Cardiac muscle cell (in vitro differentiated cells and primary cell): Measurements from ENCODE around the gene POLN. TPM values are rescaled to one million over a fixed set of nuclear protein-coding genes. Genes with fewer than 3 reads are reported as not detected.

Source experiments
- DNase-seq, 2 donors: peaks; one replicate each; pipeline versions ENCODE4 v3.0.0 to v3.0.0-alpha.2; 2010 to 2017; ENCODE audit warnings: low read depth in 1 of 2, low spot score in 1 of 2
- H3K27ac ChIP-seq: fragments of 200-600 bp; sonication (generic); 2 replicates; pipeline ENCODE4 v1.5.1; 2016
- H3K27me3 ChIP-seq: fragments of 200-600 bp; sonication (generic); 2 replicates; pipeline ENCODE4 v1.6.0; 2016; ENCODE audit warnings: control low read depth
- H3K36me3 ChIP-seq: fragments of 200-600 bp; sonication (generic); 2 replicates; pipeline ENCODE4 v1.5.1; 2016; ENCODE audit warnings: control low read depth
- H3K4me1 ChIP-seq: fragments of 200-600 bp; sonication (generic); 2 replicates; pipeline ENCODE4 v1.8.1; 2017; ENCODE audit warnings: low read depth, mild to moderate bottlenecking, mixed run types
- H3K4me3 ChIP-seq: fragments of 200-600 bp; sonication (generic); 2 replicates; pipeline ENCODE4 v1.5.1; 2016; ENCODE audit warnings: mild to moderate bottlenecking
- H3K9me3 ChIP-seq: fragments of 200-600 bp; sonication (generic); 2 replicates; pipeline ENCODE4 v1.5.1; 2017; ENCODE audit warnings: low read depth, mild to moderate bottlenecking, control low read depth
- CTCF ChIP-seq: IDR thresholded peaks from 2 replicates; pipeline ENCODE4 v1.5.1; 2012; ENCODE audit warnings: low read depth, mild to moderate bottlenecking, low read length
- polyA plus RNA-seq: library from polyadenylated mRNA; unstranded; fragments of >200 nt; fragmentation: Nextera tagmentation; extraction: Ambion mirVana; gene quantifications from 2 replicates; pipeline ENCODE4 v1.2.1, GENCODE V29; 2016
- total RNA-seq: library from RNA; depleted of rRNA; stranded (reverse); fragments of >200 nt; gene quantifications from 2 replicates; pipeline ENCODE4 v1.2.3, GENCODE V29; 2016

Gene POLN
- total and polyA plus RNA-seq, 2 experiments from 2014 or later: 5.2 to 9.0 TPM

- Histone ChIP-seq H3K4me3 (no peak overlapping the region), H3K4me1 (no peaks in the 10 kb centered on the region), H3K27ac (no peak overlapping the region), H3K9me3 (no peaks in the 10 kb centered on the region), H3K27me3 (no peaks in the 10 kb centered on the region), H3K36me3 (peaks cover 10% of the 10 kb centered on the region)
- DNase-seq: no peak
- no peak for TF ChIP-seq CTCF
Measured at GRCh38 chr4:2251795-2252529, 10.0 kb upstream of the POLN start.

- no peak overlapping the region for H3K27ac ChIP-seq
- no peaks in the 10 kb centered on the region for H3K9me3 ChIP-seq
- no peaks in the 10 kb centered on the region for H3K27me3 ChIP-seq
- DNase-seq: no peak
- no peak for TF ChIP-seq CTCF
- no peak overlapping the region for H3K4me3 ChIP-seq
- H3K4me1 ChIP-seq: no peaks in the 10 kb centered on the region
- peaks cover 10% of the 10 kb centered on the region for H3K36me3 ChIP-seq
Measured at GRCh38 chr4:2251073-2251794, 9.3 kb upstream of the POLN start.

GRCh38 chr4:2250357-2251072 is 8.6 kb upstream of the POLN start:
- H3K9me3 ChIP-seq: no peaks in the 10 kb centered on the region
- no peak for TF ChIP-seq CTCF
- H3K27me3 ChIP-seq: no peaks in the 10 kb centered on the region
- no peak overlapping the region for H3K4me3 ChIP-seq
- DNase-seq: no peak
- H3K27ac ChIP-seq: no peak overlapping the region
- peaks cover 10% of the 10 kb centered on the region for H3K36me3 ChIP-seq
- no peaks in the 10 kb centered on the region for H3K4me1 ChIP-seq

- no peak for DNase-seq
- TF ChIP-seq CTCF: no peak
- no peaks in the 10 kb centered on the region for H3K9me3 ChIP-seq
- H3K27ac ChIP-seq: no peak overlapping the region
- peaks cover 10% of the 10 kb centered on the region for H3K36me3 ChIP-seq
- no peaks in the 10 kb centered on the region for H3K4me1 ChIP-seq
- no peak overlapping the region for H3K4me3 ChIP-seq
- H3K27me3 ChIP-seq: no peaks in the 10 kb centered on the region
Measured at GRCh38 chr4:2249526-2250356, 7.8 kb upstream of the POLN start.

- Histone ChIP-seq H3K4me1 (no peaks in the 10 kb centered on the region), H3K27me3 (no peaks in the 10 kb centered on the region), H3K9me3 (no peaks in the 10 kb centered on the region), H3K36me3 (peaks cover 10% of the 10 kb centered on the region), H3K4me3 (no peak overlapping the region), H3K27ac (no peak overlapping the region)
- no peak for TF ChIP-seq CTCF
- no peak for DNase-seq
Measured at GRCh38 chr4:2248821-2249261, 6.9 kb upstream of the POLN start.
